ENCODE data around the gene RALGPS1. TPM values are rescaled to one million over a fixed set of nuclear protein-coding genes. Genes with fewer than 3 reads are reported as not detected.

Gene RALGPS1
- total RNA-seq, 1 experiment from 2014 or later, result 18.6 TPM

- no peak within 1 kb of the TSS for H3K27ac ChIP-seq (ENCODE audit: insufficient read length, low read depth, low read length)
Measured at GRCh38 chr9:127122176-127123063, 207.8 kb downstream of the RALGPS1 start, which contains the start of gene ANGPTL2. Gene ANGPTL2, minus strand, starts transcription at chr9:127122635. Its CDS starts 13,904 bp downstream, at chr9:127108731.

More at GRCh38 chr9:127122176-127123063, 207.8 kb downstream of the RALGPS1 start, which contains the start of gene ANGPTL2:
- peak within 1 kb of the TSS; percentile 60 for H3K14ac ChIP-seq (ENCODE audit: insufficient read depth, low read length)
- H2AK5ac ChIP-seq (ENCODE audit: insufficient read length, low read length), result no peak within 1 kb of the TSS
- Mint-ChIP-seq H3K4me1 (peaks cover 34 to 37% of the 10 kb centered on the region in 2 experiments), H3K9me3 (no peaks in the 10 kb centered on the region; a peak in 2 of 5 replicates), H3K27ac (peak within 1 kb of the TSS in 2 of 3 experiments; percentile 24 to 79; a peak in 3 of 7 replicates), H3K36me3 (ENCODE audit: insufficient read depth in 1 of 3, low read depth in 3 of 3) (peaks cover 0 to 15% (median 0%) of the 10 kb centered on the region in 3 experiments; a peak in 4 of 7 replicates), H3K4me3 (peak within 1 kb of the TSS; percentile 78 to 91), H3K27me3 (ENCODE audit: low read depth) (peaks cover 11% of the 10 kb centered on the region)
- no peaks in the 10 kb centered on the region for H3K9me3 ChIP-seq (ENCODE audit: control insufficient read depth, low read depth, low read length)
- H4K5ac ChIP-seq (ENCODE audit: insufficient read length, low read depth, low read length), result no peak within 1 kb of the TSS
- no peaks in the 10 kb centered on the region for H3K79me1 ChIP-seq (ENCODE audit: insufficient read depth, low read depth, low read length, poor library complexity, severe bottlenecking)
- H3K18ac ChIP-seq (ENCODE audit: insufficient read length, low read depth, low read length), result peak within 1 kb of the TSS; percentile 43
- no peaks in the 10 kb centered on the region for H3K27me3 ChIP-seq (ENCODE audit: insufficient read depth, low read length)
- no peak within 1 kb of the TSS for H2AFZ ChIP-seq (ENCODE audit: low read length)
- no peak within 1 kb of the TSS for H2BK15ac ChIP-seq (ENCODE audit: low read depth, low read length)
- H4K20me1 ChIP-seq (ENCODE audit: control insufficient read depth, insufficient read depth, insufficient read length), result no peaks in the 10 kb centered on the region
- H3K4me1 ChIP-seq (ENCODE audit: insufficient read depth, low read length), result no peaks in the 10 kb centered on the region; the same call in 1 of the 2 replicates
- no CpG with 5 or more reads among the region's 43 CpGs for whole genome bisulfite sequencing (ENCODE audit: extremely low coverage, insufficient read length, low lambda C conversion rate)
- H3K4me2 ChIP-seq (ENCODE audit: insufficient read depth, insufficient read length, low read length), result peak within 1 kb of the TSS; percentile 57
- peaks cover 10% of the 10 kb centered on the region for H3K23me2 ChIP-seq (ENCODE audit: insufficient read length, low read depth, low read length, poor library complexity, severe bottlenecking)
- no peak within 1 kb of the TSS for H4K91ac ChIP-seq (ENCODE audit: insufficient read length, low read depth, low read length)
- H4K8ac ChIP-seq (replicated peaks; ENCODE audit: insufficient read length, low read depth, low read length), result no peak within 1 kb of the TSS
- no peak within 1 kb of the TSS for H3K4ac ChIP-seq (ENCODE audit: low read depth, low read length)
- no peak within 1 kb of the TSS for H3K56ac ChIP-seq (ENCODE audit: insufficient read length, low read depth, low read length)
- H3K9ac ChIP-seq (ENCODE audit: extremely low read depth, insufficient read length, low read length), result peak within 1 kb of the TSS; percentile 13
- H2BK12ac ChIP-seq (ENCODE audit: insufficient read length, low read depth, low read length), result no peak within 1 kb of the TSS
- TF ChIP-seq, protein P1, sequence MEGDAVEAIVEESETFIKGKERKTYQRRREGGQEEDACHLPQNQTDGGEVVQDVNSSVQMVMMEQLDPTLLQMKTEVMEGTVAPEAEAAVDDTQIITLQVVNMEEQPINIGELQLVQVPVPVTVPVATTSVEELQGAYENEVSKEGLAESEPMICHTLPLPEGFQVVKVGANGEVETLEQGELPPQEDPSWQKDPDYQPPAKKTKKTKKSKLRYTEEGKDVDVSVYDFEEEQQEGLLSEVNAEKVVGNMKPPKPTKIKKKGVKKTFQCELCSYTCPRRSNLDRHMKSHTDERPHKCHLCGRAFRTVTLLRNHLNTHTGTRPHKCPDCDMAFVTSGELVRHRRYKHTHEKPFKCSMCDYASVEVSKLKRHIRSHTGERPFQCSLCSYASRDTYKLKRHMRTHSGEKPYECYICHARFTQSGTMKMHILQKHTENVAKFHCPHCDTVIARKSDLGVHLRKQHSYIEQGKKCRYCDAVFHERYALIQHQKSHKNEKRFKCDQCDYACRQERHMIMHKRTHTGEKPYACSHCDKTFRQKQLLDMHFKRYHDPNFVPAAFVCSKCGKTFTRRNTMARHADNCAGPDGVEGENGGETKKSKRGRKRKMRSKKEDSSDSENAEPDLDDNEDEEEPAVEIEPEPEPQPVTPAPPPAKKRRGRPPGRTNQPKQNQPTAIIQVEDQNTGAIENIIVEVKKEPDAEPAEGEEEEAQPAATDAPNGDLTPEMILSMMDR (conservative IDR thresholded peaks at IDR 0.05), result no peak
- H2BK120ac ChIP-seq (ENCODE audit: low read depth, low read length, poor library complexity, severe bottlenecking), result no peak within 1 kb of the TSS
- no peak within 1 kb of the TSS for H3K23ac ChIP-seq (ENCODE audit: insufficient read length, low read depth, low read length)
- no peak within 1 kb of the TSS for H3T11ph ChIP-seq (ENCODE audit: low read length)
- H3K79me2 ChIP-seq (ENCODE audit: insufficient read depth, low read length), result no peaks in the 10 kb centered on the region
- no peak within 1 kb of the TSS for H2BK5ac ChIP-seq (ENCODE audit: insufficient read length, low read length)
- no peak within 1 kb of the TSS for H2BK20ac ChIP-seq (ENCODE audit: low read depth, low read length, poor library complexity, severe bottlenecking)
- peak; percentile 97 for DNase-seq

Measured in H9 (cell line).